ENCODE results near the gene EFEMP1.
A peak's percentile ranks its signal among the peaks of the same experiment; 100 is the strongest.

The EFEMP1 gene

GRCh38 chr2:55861733-55862132, 61.8 kb downstream of the EFEMP1 start:
- H3K4me3 ChIP-seq (ENCODE audit: low read depth, low read length), result no peak overlapping the region
- TF ChIP-seq CTCF (IDR thresholded peaks at IDR 0.05; ENCODE audit: low read depth, low read length), result no peak
- in situ Hi-C loops (cut with HindIII; ENCODE audit: low sequenced_read_pairs), result no loop called here
- DNase-seq (ENCODE audit: low read depth, low spot score), result peak; percentile 54

- in situ Hi-C loops (cut with HindIII; ENCODE audit: low sequenced_read_pairs), result no loop called here
- no peak for DNase-seq (ENCODE audit: low read depth, low spot score)
Measured at GRCh38 chr2:55860832-55861231, 62.8 kb downstream of the EFEMP1 start.

GRCh38 chr2:55859875-55860274, 63.7 kb downstream of the EFEMP1 start:
- in situ Hi-C loops (cut with HindIII; ENCODE audit: low sequenced_read_pairs), result no loop called here
- no peak overlapping the region for H3K4me3 ChIP-seq (ENCODE audit: low read depth, low read length)
- DNase-seq (ENCODE audit: low read depth, low spot score), result no peak
- no peak for TF ChIP-seq CTCF (IDR thresholded peaks at IDR 0.05; ENCODE audit: low read depth, low read length)

More at GRCh38 chr2:55860832-55861231, 62.8 kb downstream of the EFEMP1 start:
- no peak overlapping the region for H3K4me3 ChIP-seq (ENCODE audit: low read depth, low read length)
- no peak for TF ChIP-seq CTCF (IDR thresholded peaks at IDR 0.05; ENCODE audit: low read depth, low read length)

- no peak for DNase-seq (ENCODE audit: low read depth, low spot score)
- in situ Hi-C loops (cut with HindIII; ENCODE audit: low sequenced_read_pairs), result no loop called here
- H3K4me3 ChIP-seq (ENCODE audit: low read depth, low read length), result no peak overlapping the region
- TF ChIP-seq CTCF (IDR thresholded peaks at IDR 0.05; ENCODE audit: low read depth, low read length), result no peak
Measured at GRCh38 chr2:55857766-55858165, 65.8 kb downstream of the EFEMP1 start.

DNA sequence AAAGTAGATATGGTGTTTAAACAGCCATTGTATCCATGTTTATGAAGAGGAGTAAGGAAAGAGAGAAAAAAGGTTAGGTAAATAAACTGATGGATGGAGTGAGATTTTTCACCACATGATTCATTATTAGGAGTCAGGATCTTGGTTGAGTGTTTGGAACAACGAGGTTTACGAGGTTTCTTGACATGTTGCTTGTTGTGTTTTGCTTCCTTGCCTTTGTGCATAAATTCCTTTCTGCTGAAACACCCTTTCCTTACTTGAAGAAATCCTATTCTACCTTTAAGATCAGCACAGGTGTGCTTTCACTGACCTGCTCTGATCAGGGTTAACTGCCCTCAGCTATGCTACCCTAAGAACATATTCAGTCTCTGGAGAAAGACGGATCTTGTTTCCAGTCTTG, 66.6 kb downstream of the EFEMP1 start:
- in situ Hi-C loops (cut with HindIII; ENCODE audit: low sequenced_read_pairs), result no loop called here
- no peak overlapping the region for H3K4me3 ChIP-seq (ENCODE audit: low read depth, low read length)
- no peak for DNase-seq (ENCODE audit: low read depth, low spot score)
- TF ChIP-seq CTCF (IDR thresholded peaks at IDR 0.05; ENCODE audit: low read depth, low read length), result no peak

GRCh38 chr2:55848096-55848495, 75.5 kb downstream of the EFEMP1 start:
- in situ Hi-C loops (cut with HindIII; ENCODE audit: low sequenced_read_pairs), result no loop called here
- H3K4me3 ChIP-seq (ENCODE audit: low read depth, low read length), result no peak overlapping the region
- no peak for TF ChIP-seq CTCF (IDR thresholded peaks at IDR 0.05; ENCODE audit: low read depth, low read length)
- DNase-seq (ENCODE audit: low read depth, low spot score), result no peak

DNA sequence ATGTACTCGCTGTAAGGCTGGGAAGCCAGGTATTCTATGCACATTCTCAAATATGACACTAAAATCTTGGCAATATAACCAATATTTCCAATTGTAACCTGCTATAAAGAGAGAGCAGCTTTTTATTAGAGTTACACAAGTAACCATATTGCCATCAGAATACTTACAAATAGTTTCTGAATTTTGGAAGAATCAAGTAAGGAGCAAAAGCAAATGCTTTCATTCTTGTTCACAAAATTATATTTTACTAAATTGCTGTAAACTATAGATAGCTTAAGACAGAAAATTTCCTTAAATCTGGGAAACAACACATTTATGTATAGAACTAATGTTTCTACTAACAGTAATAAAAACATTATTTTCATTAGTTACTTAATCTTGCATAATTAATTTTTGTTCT, 77.2 kb downstream of the EFEMP1 start:
- no peak for TF ChIP-seq CTCF (IDR thresholded peaks at IDR 0.05; ENCODE audit: low read depth, low read length)
- no peak for DNase-seq (ENCODE audit: low read depth, low spot score)
- H3K4me3 ChIP-seq (ENCODE audit: low read depth, low read length), result no peak overlapping the region
- in situ Hi-C loops (cut with HindIII; ENCODE audit: low sequenced_read_pairs), result no loop called here

Measured in astrocyte of the spinal cord (primary cell).